ENCODE measurements around the gene ICE2.
"Not testable (repeated sequence)": the region's sequence is repeated elsewhere in the genome, so short reads cannot be mapped to it uniquely, and the experiment has no call there.

ICE2 gene

DNA sequence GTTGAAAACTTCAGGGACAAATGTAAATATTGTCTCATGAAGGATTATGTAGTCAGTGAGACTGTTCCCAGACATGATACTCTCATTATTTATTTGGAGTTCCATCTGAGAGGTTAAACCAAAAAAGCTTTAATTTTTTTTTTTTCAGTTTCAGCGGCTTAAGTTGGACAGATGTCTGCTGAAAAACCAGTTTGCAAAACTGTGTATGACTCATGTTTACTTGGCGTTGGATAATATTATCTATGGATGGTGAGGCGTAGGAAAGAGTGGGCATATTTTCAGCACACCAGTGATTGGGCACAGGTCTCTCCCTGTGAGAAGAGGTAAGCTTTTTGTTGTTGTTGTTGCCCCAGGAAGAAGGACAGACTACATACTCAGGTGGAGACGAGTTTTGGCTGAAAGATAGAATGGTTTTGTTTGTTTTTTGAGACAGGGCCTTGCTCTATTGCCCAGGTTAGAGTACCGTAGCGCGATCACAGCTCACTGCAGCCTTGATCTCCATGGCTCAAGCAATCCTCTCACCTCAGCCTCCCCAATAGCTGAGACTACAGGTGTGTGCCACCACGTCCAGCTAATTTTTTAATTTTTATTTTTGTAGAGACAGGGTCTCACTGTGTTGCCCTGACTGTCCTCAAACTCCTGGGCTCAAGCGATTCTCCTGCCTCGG lies 64.8 kb downstream of the ICE2 start:
- Histone ChIP-seq H3K9me3 (ENCODE audit: insufficient read depth, low read length) (no peaks in the 10 kb centered on the region), H3K4me3 (ENCODE audit: insufficient read length, low read depth) (no peak overlapping the region), H3K36me3 (ENCODE audit: insufficient read depth, insufficient read length, low read length) (no peaks in the 10 kb centered on the region), H3K9ac (ENCODE audit: insufficient read length, low read depth) (no peak overlapping the region), H3K27me3 (ENCODE audit: insufficient read depth, insufficient read length) (no peaks in the 10 kb centered on the region), H3K4me1 (ENCODE audit: insufficient read depth, insufficient read length) (no peaks in the 10 kb centered on the region)
- TF ChIP-seq SUZ12 (IDR thresholded peaks at IDR 0.05; ENCODE audit: extremely low read depth, insufficient read depth, insufficient read length) (no peak), YY1 (IDR thresholded peaks at IDR 0.05; ENCODE audit: insufficient read depth, insufficient read length) (no peak), ZNF274 (IDR thresholded peaks at IDR 0.05; ENCODE audit: low read depth, low read length) (no peak)
- DNase-seq (ENCODE audit: low read depth, low spot score): no peak

DNA sequence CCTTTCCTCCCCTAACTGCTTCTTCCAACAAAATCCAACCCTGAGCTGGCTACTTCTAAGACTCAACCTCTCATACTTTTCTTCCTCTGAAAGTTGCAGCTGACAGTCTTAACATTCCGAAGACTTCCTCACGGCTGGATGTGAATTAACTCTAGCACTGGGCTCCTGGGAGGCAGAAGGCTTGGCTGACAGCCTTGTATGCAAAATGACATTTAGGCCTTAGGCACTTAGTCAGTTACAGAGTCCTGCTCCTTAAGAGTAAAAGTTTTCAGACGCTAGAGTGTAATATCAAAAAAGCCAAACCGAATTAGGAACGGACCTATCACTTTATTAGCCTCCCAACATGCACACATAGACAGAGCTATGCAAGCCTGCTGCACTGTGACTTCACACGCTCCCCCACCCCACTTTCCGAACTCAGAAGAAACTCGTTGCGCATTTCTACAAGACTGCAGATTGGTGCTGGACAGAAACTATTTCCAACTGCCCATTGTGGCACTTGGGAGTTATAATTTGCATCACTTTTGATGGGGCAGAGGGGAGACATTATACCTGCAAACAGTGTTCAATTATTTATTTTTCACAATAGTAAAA lies 65.6 kb downstream of the ICE2 start:
- no peaks in the 10 kb centered on the region for H3K4me1 ChIP-seq (ENCODE audit: insufficient read depth, insufficient read length)
- H3K9ac ChIP-seq (ENCODE audit: insufficient read length, low read depth): no peak overlapping the region
- H3K9me3 ChIP-seq (ENCODE audit: insufficient read depth, low read length): no peaks in the 10 kb centered on the region
- no peaks in the 10 kb centered on the region for H3K36me3 ChIP-seq (ENCODE audit: insufficient read depth, insufficient read length, low read length)
- no peaks in the 10 kb centered on the region for H3K27me3 ChIP-seq (ENCODE audit: insufficient read depth, insufficient read length)
- no peak overlapping the region for H3K4me3 ChIP-seq (ENCODE audit: insufficient read length, low read depth)
- TF ChIP-seq SUZ12 (IDR thresholded peaks at IDR 0.05; ENCODE audit: extremely low read depth, insufficient read depth, insufficient read length): no peak
- TF ChIP-seq YY1 (IDR thresholded peaks at IDR 0.05; ENCODE audit: insufficient read depth, insufficient read length): no peak
- no peak for TF ChIP-seq ZNF274 (IDR thresholded peaks at IDR 0.05; ENCODE audit: low read depth, low read length)
- no peak for DNase-seq (ENCODE audit: low read depth, low spot score)

DNA sequence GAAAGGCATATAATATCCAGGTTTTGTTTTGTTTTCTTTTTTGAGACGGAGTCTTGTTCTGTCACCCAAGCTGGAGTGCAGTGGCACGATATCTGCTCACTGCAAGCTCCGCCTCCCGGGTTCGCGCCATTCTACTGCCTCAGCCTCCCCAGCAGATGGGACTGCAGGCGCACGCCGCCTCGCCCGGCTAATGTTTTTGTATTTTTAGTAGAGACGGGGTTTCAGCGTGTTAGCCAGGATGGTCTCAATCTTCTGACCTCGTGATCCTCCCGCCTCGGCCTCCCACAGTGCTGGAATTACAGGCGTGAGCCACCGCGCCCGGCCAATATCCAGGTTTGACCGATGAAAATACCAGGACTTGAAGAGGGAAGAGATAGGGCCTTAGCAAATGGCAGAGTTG lies 66.1 kb downstream of the ICE2 start:
- not testable (repeated sequence) for H3K9ac ChIP-seq (ENCODE audit: insufficient read length, low read depth); H3K9me3 ChIP-seq (ENCODE audit: insufficient read depth, low read length); H3K4me3 ChIP-seq (ENCODE audit: insufficient read length, low read depth); H3K4me1 ChIP-seq (ENCODE audit: insufficient read depth, insufficient read length); DNase-seq (ENCODE audit: low read depth, low spot score); H3K27me3 ChIP-seq (ENCODE audit: insufficient read depth, insufficient read length); H3K36me3 ChIP-seq (ENCODE audit: insufficient read depth, insufficient read length, low read length)

DNA sequence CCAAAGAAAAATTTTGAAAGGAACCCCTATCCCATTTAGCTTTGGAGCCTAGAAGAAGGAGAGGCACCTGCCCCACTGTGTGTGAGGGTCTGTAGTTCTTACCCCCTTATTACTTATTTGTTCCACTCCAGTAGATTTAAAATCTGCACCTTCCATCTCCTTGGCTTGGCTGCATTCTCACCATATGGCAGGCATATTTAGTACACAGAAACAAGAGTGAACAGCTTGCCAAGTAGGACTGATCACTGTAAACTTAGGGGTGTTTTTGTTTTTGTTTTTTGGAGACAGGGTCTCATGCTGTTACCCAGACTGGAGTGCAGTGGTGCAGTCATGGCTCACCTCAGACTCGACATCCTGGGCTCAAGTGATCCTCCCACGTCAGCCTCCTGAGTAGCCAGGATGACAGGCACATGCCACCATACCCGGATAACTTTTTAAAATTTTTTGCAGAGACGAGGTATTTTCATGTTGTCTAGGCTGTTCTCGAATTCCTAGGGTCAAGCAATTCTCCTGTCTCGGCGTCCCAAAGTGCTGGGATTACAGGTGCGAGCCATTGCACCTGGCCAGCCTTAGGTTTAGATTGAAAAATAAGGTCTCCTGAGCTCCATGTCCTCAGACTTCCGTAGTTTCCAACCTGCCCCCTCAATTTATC lies 67.0 kb downstream of the ICE2 start:
- Histone ChIP-seq H3K4me3 (ENCODE audit: insufficient read length, low read depth) (no peak overlapping the region), H3K9ac (ENCODE audit: insufficient read length, low read depth) (no peak overlapping the region), H3K4me1 (ENCODE audit: insufficient read depth, insufficient read length) (no peaks in the 10 kb centered on the region), H3K9me3 (ENCODE audit: insufficient read depth, low read length) (no peaks in the 10 kb centered on the region), H3K36me3 (ENCODE audit: insufficient read depth, insufficient read length, low read length) (no peaks in the 10 kb centered on the region), H3K27me3 (ENCODE audit: insufficient read depth, insufficient read length) (no peaks in the 10 kb centered on the region)
- no peak for DNase-seq (ENCODE audit: low read depth, low spot score)
- no peak for TF ChIP-seq SUZ12 (IDR thresholded peaks at IDR 0.05; ENCODE audit: extremely low read depth, insufficient read depth, insufficient read length)
- TF ChIP-seq ZNF274 (IDR thresholded peaks at IDR 0.05; ENCODE audit: low read depth, low read length): no peak

DNA sequence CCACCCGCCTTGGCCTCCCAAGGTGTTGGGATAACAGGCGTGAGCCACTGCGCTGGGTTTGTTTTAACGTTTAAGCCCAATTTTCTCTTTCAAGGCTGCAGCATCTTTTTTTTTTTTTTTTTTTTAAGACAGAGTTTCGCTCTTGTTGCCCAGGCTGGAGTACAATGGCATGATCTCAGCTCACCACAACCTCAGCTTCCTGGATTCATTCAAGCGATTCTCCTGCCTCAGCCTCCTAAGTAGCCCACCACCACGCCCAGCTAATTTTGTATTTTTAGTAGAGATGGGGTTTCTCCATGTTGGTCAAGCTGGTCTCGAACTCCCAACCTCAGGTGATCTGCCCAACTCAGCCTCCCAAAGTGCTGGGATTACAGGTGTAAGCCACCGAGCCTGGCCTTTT lies 68.6 kb downstream of the ICE2 start:
- not testable (repeated sequence) for H3K27me3 ChIP-seq (ENCODE audit: insufficient read depth, insufficient read length); H3K9ac ChIP-seq (ENCODE audit: insufficient read length, low read depth); H3K4me3 ChIP-seq (ENCODE audit: insufficient read length, low read depth); H3K9me3 ChIP-seq (ENCODE audit: insufficient read depth, low read length); DNase-seq (ENCODE audit: low read depth, low spot score); H3K4me1 ChIP-seq (ENCODE audit: insufficient read depth, insufficient read length); H3K36me3 ChIP-seq (ENCODE audit: insufficient read depth, insufficient read length, low read length)

DNA sequence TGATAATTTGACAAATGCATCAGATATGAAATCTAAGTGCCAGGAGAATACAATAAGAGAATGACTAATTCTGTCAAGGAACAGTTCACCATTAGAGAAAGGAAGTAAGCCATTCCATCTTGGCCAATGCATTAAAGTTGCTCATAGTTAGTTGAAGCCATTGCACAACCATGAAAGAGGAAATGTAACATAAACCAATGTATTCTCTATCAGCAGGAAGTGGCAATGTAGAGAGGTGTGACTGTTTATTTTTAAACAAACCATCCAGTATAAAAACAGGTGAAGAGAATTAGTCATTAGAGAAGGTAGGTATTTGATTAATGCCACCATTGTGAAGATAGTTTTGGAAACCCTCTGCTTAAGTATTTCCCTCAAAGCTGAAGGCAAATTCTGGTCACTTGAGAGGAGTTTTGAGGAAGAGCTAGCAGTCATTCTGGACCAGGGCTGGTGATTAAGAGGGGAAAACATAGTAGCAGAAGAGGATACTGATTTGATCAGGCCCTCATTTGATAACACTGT lies 70.4 kb downstream of the ICE2 start:
- DNase-seq (ENCODE audit: low read depth, low spot score): no peak
- no peaks in the 10 kb centered on the region for H3K4me1 ChIP-seq (ENCODE audit: insufficient read depth, insufficient read length)
- H3K4me3 ChIP-seq (ENCODE audit: insufficient read length, low read depth): no peak overlapping the region
- no peaks in the 10 kb centered on the region for H3K27me3 ChIP-seq (ENCODE audit: insufficient read depth, insufficient read length)
- no peaks in the 10 kb centered on the region for H3K9me3 ChIP-seq (ENCODE audit: insufficient read depth, low read length)
- H3K9ac ChIP-seq (ENCODE audit: insufficient read length, low read depth): no peak overlapping the region
- no peak for TF ChIP-seq YY1 (IDR thresholded peaks at IDR 0.05; ENCODE audit: insufficient read depth, insufficient read length)
- TF ChIP-seq ZNF274 (IDR thresholded peaks at IDR 0.05; ENCODE audit: low read depth, low read length): no peak
- no peak for TF ChIP-seq SUZ12 (IDR thresholded peaks at IDR 0.05; ENCODE audit: extremely low read depth, insufficient read depth, insufficient read length)
- H3K36me3 ChIP-seq (ENCODE audit: insufficient read depth, insufficient read length, low read length): no peaks in the 10 kb centered on the region

DNA sequence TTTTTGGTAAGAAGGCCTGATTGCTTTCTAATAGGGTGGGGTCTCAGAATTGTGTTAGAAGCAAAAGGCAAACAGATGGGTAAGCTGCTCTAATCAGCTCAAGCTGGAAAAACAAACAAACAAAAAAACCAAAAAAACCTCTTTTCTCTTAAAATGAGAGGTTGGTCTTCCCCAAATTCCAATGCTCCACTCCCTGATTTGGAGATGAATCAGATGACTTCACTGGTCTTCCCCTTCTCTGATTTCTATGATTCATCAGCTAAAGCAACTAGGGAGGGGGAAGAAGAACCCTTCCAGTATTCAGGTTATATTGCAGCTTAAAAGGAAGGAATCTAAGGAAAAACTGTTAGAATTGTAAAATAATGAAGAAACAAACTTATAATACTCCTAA lies 71.5 kb downstream of the ICE2 start:
- Histone ChIP-seq H3K9ac (ENCODE audit: insufficient read length, low read depth) (no peak overlapping the region), H3K36me3 (ENCODE audit: insufficient read depth, insufficient read length, low read length) (no peaks in the 10 kb centered on the region), H3K4me3 (ENCODE audit: insufficient read length, low read depth) (no peak overlapping the region), H3K4me1 (ENCODE audit: insufficient read depth, insufficient read length) (no peaks in the 10 kb centered on the region), H3K27me3 (ENCODE audit: insufficient read depth, insufficient read length) (no peaks in the 10 kb centered on the region), H3K9me3 (ENCODE audit: insufficient read depth, low read length) (no peaks in the 10 kb centered on the region)
- no peak for TF ChIP-seq SUZ12 (IDR thresholded peaks at IDR 0.05; ENCODE audit: extremely low read depth, insufficient read depth, insufficient read length)
- TF ChIP-seq ZNF274 (IDR thresholded peaks at IDR 0.05; ENCODE audit: low read depth, low read length): no peak
- TF ChIP-seq YY1 (IDR thresholded peaks at IDR 0.05; ENCODE audit: insufficient read depth, insufficient read length): no peak
- DNase-seq (ENCODE audit: low read depth, low spot score): no peak
